Kidney epithelial cell (primary cell): Measurements from ENCODE around the gene SPATA13. TPM values are rescaled to one million over a fixed set of nuclear protein-coding genes. Genes with fewer than 3 reads are reported as not detected.

ENCODE experiments used
- DNase-seq: peaks from one replicate; pipeline ENCODE4 v3.0.0-alpha.2; 2010; ENCODE audit warnings: low read depth
- H3K27me3 ChIP-seq: 2 replicates; pipeline ENCODE4 v1.6.0; 2011; ENCODE audit warnings: low read length; ENCODE audit not compliant: control insufficient read depth, insufficient read depth
- H3K36me3 ChIP-seq: 2 replicates; pipeline ENCODE4 v1.5.1; 2011; ENCODE audit warnings: low read length; ENCODE audit not compliant: control insufficient read depth, insufficient read depth
- H3K4me3 ChIP-seq: 2 replicates; pipeline ENCODE4 v1.5.1; 2011; ENCODE audit warnings: low read depth, mild to moderate bottlenecking, control low read depth, low read length
- CTCF ChIP-seq: IDR thresholded peaks from 2 replicates; pipeline ENCODE4 v1.5.1; 2011; ENCODE audit warnings: mild to moderate bottlenecking, moderate library complexity, low read length, control low read depth, inconsistent platforms; ENCODE audit not compliant: insufficient read depth, poor library complexity, severe bottlenecking
- total RNA-seq: library from RNA; depleted of rRNA; stranded (reverse); fragments of >200 nt; gene quantifications from 2 replicates; pipeline ENCODE4 v1.2.3, GENCODE V29; 2015

Gene SPATA13
- total RNA-seq, 1 donor from 2014 or later: 11.3 TPM

- H3K36me3 ChIP-seq: no peaks in the 10 kb centered on the region
- H3K4me3 ChIP-seq: no peak overlapping the region
- H3K27me3 ChIP-seq: no peaks in the 10 kb centered on the region
- no peak for DNase-seq
- no peak for TF ChIP-seq CTCF
Measured at GRCh38 chr13:24353736-24354135, 193.2 kb downstream of the SPATA13 start.

GRCh38 chr13:24355103-24355502 is 194.6 kb downstream of the SPATA13 start:
- Histone ChIP-seq H3K27me3 (no peaks in the 10 kb centered on the region), H3K36me3 (no peaks in the 10 kb centered on the region), H3K4me3 (no peak overlapping the region)
- DNase-seq: no peak
- TF ChIP-seq CTCF: no peak

- no peaks in the 10 kb centered on the region for H3K36me3 ChIP-seq
- H3K27me3 ChIP-seq: no peaks in the 10 kb centered on the region
- DNase-seq: no peak
- H3K4me3 ChIP-seq: no peak overlapping the region
- TF ChIP-seq CTCF: no peak
Measured at GRCh38 chr13:24356270-24356669, 195.8 kb downstream of the SPATA13 start.

Other genes with a start within 250 kb of the SPATA13 start
- not detected in 2 replicates for gene C1QTNF9, start 148.9 kb downstream of the SPATA13 start, total RNA-seq